GM23338 (cell line): ENCODE measurements around the gene SORCS2. TPM values are rescaled to one million over a fixed set of nuclear protein-coding genes. Genes with fewer than 3 reads are reported as not detected.
A peak's percentile ranks its signal among the peaks of the same experiment; 100 is the strongest.

Source experiments
- ATAC-seq: fragments of 200-7000 bp; cut with Tn5 transposase; 3 replicates; pipeline ENCODE4 v1.9.1; 2020
- DNase-seq: peaks from one replicate; pipeline ENCODE4 v3.0.0-alpha.2; 2015; ENCODE audit warnings: low spot score
- H2AFZ ChIP-seq: fragments of 200-600 bp; sonication (generic); 2 replicates; pipeline ENCODE4 v1.8.0; 2016; ENCODE audit warnings: antibody characterized with exemption, mild to moderate bottlenecking, moderate library complexity
- H3F3A ChIP-seq: fragments of 200-600 bp; sonication (generic); replicated peaks from 2 replicates; pipeline ENCODE4 v1.8.0; 2017; ENCODE audit warnings: antibody characterized with exemption, mixed run types, low read depth
- H3K27ac ChIP-seq: fragments of 200-600 bp; sonication (generic); 2 replicates; pipeline ENCODE4 v1.6.1; 2016; ENCODE audit warnings: low read depth
- H3K27me3 ChIP-seq: fragments of 200-600 bp; sonication (generic); 2 replicates; pipeline ENCODE4 v1.8.0; 2016; ENCODE audit warnings: mild to moderate bottlenecking, mixed run types, moderate library complexity; ENCODE audit not compliant: insufficient read depth
- H3K36me3 ChIP-seq: fragments of 200-600 bp; sonication (generic); 2 replicates; pipeline ENCODE4 v1.8.0; 2016; ENCODE audit warnings: mild to moderate bottlenecking; ENCODE audit not compliant: insufficient read depth
- H3K4me1 ChIP-seq: fragments of 200-600 bp; sonication (generic); 2 replicates; pipeline ENCODE4 v1.8.0; 2016; ENCODE audit warnings: mild to moderate bottlenecking, moderate library complexity; ENCODE audit not compliant: insufficient read depth
- H3K4me2 ChIP-seq: fragments of 200-600 bp; sonication (generic); 2 replicates; pipeline ENCODE4 v1.7.1; 2017; ENCODE audit warnings: mixed run types
- H3K4me3 ChIP-seq: fragments of 200-600 bp; sonication (generic); 2 replicates; pipeline ENCODE4 v1.6.1; 2016; ENCODE audit warnings: mixed run types
- H3K79me2 ChIP-seq: fragments of 200-600 bp; sonication (generic); replicated peaks from 2 replicates; pipeline ENCODE4 v1.8.0; 2017; ENCODE audit warnings: mild to moderate bottlenecking; ENCODE audit not compliant: insufficient read depth
- H3K9me2 ChIP-seq: fragments of 200-600 bp; sonication (generic); 2 replicates; pipeline ENCODE4 v1.8.0; 2017; ENCODE audit not compliant: insufficient read depth
- H4K20me1 ChIP-seq: fragments of 200-600 bp; sonication (generic); replicated peaks from 2 replicates; pipeline ENCODE4 v1.8.0; 2017; ENCODE audit warnings: mild to moderate bottlenecking; ENCODE audit not compliant: insufficient read depth
- H3K27ac Mint-ChIP-seq: 2 replicates; pipeline ENCODE4 v1.8.0; 2020; ENCODE audit warnings: inconsistent platforms, mild to moderate bottlenecking, moderate library complexity, mixed read lengths
- H3K27me3 Mint-ChIP-seq: 3 replicates; pipeline ENCODE4 v1.8.0; 2022; ENCODE audit warnings: low read depth, mild to moderate bottlenecking, moderate library complexity, mixed read lengths, inconsistent platforms; ENCODE audit not compliant: insufficient read depth, poor library complexity
- H3K36me3 Mint-ChIP-seq: 3 replicates; pipeline ENCODE4 v1.8.0; 2021; ENCODE audit warnings: low read depth, mild to moderate bottlenecking, inconsistent platforms, moderate library complexity, mixed read lengths
- H3K4me1 Mint-ChIP-seq: 3 replicates; pipeline ENCODE4 v1.8.0; 2020; ENCODE audit warnings: mild to moderate bottlenecking, inconsistent platforms, mixed read lengths
- H3K4me3 Mint-ChIP-seq: 3 replicates; pipeline ENCODE4 v1.8.0; 2021; ENCODE audit warnings: moderate library complexity, mild to moderate bottlenecking, inconsistent platforms, mixed read lengths
- H3K9me3 Mint-ChIP-seq: 3 replicates; pipeline ENCODE4 v1.8.0; 2020; ENCODE audit warnings: moderate library complexity, mild to moderate bottlenecking, inconsistent platforms, mixed read lengths
- CREB1 ChIP-seq: fragments of 250-450 bp; sonication (Bioruptor Pico); IDR thresholded peaks from 2 replicates; pipeline ENCODE4 v1.5.0; 2020; ENCODE audit warnings: low read depth, mild to moderate bottlenecking, moderate library complexity
- EZH2 ChIP-seq: fragments of 200-600 bp; sonication (generic); IDR thresholded peaks from one replicate; pipeline ENCODE4 v1.8.0; 2017; ENCODE audit warnings: antibody characterized with exemption, mild to moderate bottlenecking, low read depth; ENCODE audit not compliant: unreplicated experiment
- EZH2phosphoT487 ChIP-seq: fragments of 200-600 bp; sonication (generic); IDR thresholded peaks from one replicate; pipeline ENCODE4 v1.8.1; 2018; ENCODE audit warnings: antibody characterized with exemption; ENCODE audit not compliant: unreplicated experiment
- JUNB ChIP-seq: IDR thresholded peaks from one replicate; pipeline ENCODE4 v1.6.1; 2016; ENCODE audit warnings: antibody characterized with exemption; ENCODE audit not compliant: unreplicated experiment
- NANOG ChIP-seq: IDR thresholded peaks from 2 replicates; pipeline ENCODE4 v1.6.1; 2016; ENCODE audit warnings: antibody characterized with exemption, borderline replicate concordance
- POLR2AphosphoS5 ChIP-seq: IDR thresholded peaks from 2 replicates; pipeline ENCODE4 v1.6.1; 2016; ENCODE audit warnings: antibody characterized with exemption, low read depth
- STAT1 ChIP-seq: IDR thresholded peaks from one replicate; pipeline ENCODE4 v1.6.1; 2016; ENCODE audit warnings: antibody characterized with exemption; ENCODE audit not compliant: unreplicated experiment
- ZNF114 ChIP-seq: fragments of 250-450 bp; sonication (Bioruptor Pico); IDR thresholded peaks from 2 replicates; pipeline ENCODE4 v1.5.0; 2020; ENCODE audit warnings: mild to moderate bottlenecking, moderate library complexity
- ZNF331 ChIP-seq: fragments of 250-450 bp; sonication (Bioruptor Pico); IDR thresholded peaks from 2 replicates; pipeline ENCODE4 v1.5.0; 2020; ENCODE audit warnings: low read depth, mild to moderate bottlenecking, moderate library complexity
- polyA plus RNA-seq: library from polyadenylated mRNA; unstranded; fragments of >200 nt; fragmentation: Nextera tagmentation; extraction: Ambion mirVana; gene quantifications from 2 replicates; pipeline ENCODE4 v1.2.1, GENCODE V29; 2016
- total RNA-seq: library from RNA; depleted of rRNA; stranded (reverse); fragments of >200 nt; shearing (Covaris generic); gene quantifications from 2 replicates; pipeline ENCODE4 v1.2.3, GENCODE V29; 2014
- TF ChIP-seq, protein P1 (sequence below): IDR thresholded peaks from one replicate; pipeline ENCODE4 v1.6.1; 2018; ENCODE audit warnings: antibody characterized with exemption; ENCODE audit not compliant: unreplicated experiment
- TF ChIP-seq, protein P2 (sequence below): IDR thresholded peaks from 2 replicates; pipeline ENCODE4 v1.6.1; 2016; ENCODE audit warnings: antibody characterized with exemption
- TF ChIP-seq, protein P3 (sequence below), 2 experiments: fragments of 200-600 bp in 1 of 2; sonication (generic) in 1 of 2; conservative IDR thresholded peaks; 2 replicates each; pipeline versions ENCODE4 v1.5.1 to v1.6.1; 2016 to 2017; ENCODE audit warnings: antibody characterized with exemption in 2 of 2, low read depth in 2 of 2, mild to moderate bottlenecking in 2 of 2, moderate library complexity in 1 of 2

The SORCS2 gene
- total and polyA plus RNA-seq, 2 experiments from 2014 or later: 0.47 to 2.4 TPM

DNA sequence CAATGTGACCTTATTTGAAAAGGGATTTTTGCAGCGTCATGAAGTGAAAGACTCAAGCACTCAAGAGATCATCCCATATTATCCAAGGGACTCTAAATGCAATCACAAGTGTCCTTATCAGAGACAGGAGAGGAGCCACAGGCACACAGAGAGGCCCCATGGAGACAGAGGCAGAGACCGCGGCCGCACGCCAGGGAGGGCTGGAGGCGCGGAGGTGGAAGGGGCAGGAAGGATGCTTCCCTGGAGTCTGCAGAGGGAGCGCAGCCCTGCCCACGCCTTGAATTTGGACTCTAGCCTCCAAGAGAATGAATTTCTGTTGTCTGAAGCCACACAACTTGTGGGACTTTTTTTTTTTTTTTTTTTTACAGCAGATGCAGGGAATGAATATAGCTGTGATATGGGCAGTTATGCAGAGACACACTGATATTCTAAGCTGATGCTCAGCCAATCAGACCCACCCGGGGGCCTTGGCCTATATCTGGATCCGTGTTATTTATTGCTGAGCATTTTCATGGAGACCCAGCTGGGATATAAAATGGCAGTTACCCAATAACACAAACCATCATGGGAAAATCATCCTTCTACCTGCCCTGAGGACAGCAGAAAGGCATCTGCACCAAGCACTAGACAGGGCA lies 487.2 kb downstream of the SORCS2 start:
- H3K4me3 ChIP-seq: no peak overlapping the region
- H3K27ac ChIP-seq: no peak overlapping the region
- ATAC-seq (no peak), DNase-seq (no peak)
- Mint-ChIP-seq H3K27me3 (peaks cover 4% of the 10 kb centered on the region), H3K27ac (peak overlapping the region; percentile 45; the same call in 1 of the 2 replicates), H3K9me3 (peaks cover 18% of the 10 kb centered on the region), H3K4me1 (peaks cover 4% of the 10 kb centered on the region), H3K36me3 (peaks cover 16% of the 10 kb centered on the region), H3K4me3 (no peak overlapping the region)
- H3K4me1 ChIP-seq: no peaks in the 10 kb centered on the region
- no peak overlapping the region for H3K4me2 ChIP-seq
- no peaks in the 10 kb centered on the region for H3K79me2 ChIP-seq
- H3K36me3 ChIP-seq: no peaks in the 10 kb centered on the region
- H3F3A ChIP-seq: no peaks in the 10 kb centered on the region
- H2AFZ ChIP-seq: no peak overlapping the region
- TF ChIP-seq, protein P1, sequence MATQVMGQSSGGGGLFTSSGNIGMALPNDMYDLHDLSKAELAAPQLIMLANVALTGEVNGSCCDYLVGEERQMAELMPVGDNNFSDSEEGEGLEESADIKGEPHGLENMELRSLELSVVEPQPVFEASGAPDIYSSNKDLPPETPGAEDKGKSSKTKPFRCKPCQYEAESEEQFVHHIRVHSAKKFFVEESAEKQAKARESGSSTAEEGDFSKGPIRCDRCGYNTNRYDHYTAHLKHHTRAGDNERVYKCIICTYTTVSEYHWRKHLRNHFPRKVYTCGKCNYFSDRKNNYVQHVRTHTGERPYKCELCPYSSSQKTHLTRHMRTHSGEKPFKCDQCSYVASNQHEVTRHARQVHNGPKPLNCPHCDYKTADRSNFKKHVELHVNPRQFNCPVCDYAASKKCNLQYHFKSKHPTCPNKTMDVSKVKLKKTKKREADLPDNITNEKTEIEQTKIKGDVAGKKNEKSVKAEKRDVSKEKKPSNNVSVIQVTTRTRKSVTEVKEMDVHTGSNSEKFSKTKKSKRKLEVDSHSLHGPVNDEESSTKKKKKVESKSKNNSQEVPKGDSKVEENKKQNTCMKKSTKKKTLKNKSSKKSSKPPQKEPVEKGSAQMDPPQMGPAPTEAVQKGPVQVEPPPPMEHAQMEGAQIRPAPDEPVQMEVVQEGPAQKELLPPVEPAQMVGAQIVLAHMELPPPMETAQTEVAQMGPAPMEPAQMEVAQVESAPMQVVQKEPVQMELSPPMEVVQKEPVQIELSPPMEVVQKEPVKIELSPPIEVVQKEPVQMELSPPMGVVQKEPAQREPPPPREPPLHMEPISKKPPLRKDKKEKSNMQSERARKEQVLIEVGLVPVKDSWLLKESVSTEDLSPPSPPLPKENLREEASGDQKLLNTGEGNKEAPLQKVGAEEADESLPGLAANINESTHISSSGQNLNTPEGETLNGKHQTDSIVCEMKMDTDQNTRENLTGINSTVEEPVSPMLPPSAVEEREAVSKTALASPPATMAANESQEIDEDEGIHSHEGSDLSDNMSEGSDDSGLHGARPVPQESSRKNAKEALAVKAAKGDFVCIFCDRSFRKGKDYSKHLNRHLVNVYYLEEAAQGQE: no peak
- TF ChIP-seq ZNF114 (CRISPR knock-in tag) (no peak), EZH2 (no peak), ZNF331 (CRISPR knock-in tag) (no peak), POLR2AphosphoS5 (no peak), JUNB (no peak)
- no peaks in the 10 kb centered on the region for H4K20me1 ChIP-seq
- no peaks in the 10 kb centered on the region for H3K27me3 ChIP-seq
- H3K9me2 ChIP-seq: no peaks in the 10 kb centered on the region

DNA sequence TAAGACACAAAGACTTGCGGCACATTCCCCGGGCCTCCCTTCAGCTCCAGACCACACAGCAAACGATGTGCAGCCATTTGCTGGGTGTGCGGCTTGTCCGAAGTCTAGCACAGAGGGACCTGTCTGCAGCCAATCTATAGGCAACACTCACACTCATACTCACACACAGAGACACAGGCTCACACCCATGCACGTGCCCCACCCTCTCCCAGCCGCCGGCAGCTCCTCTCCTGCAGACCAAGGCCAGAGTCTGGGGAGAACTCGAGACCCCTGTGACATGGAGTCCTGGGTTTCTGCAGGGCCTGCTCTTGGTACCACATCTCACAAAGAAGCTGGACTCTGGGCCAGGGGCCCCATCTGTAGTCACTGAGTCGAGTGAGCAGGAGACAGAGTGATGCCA lies 487.8 kb downstream of the SORCS2 start:
- H3F3A ChIP-seq: no peaks in the 10 kb centered on the region
- no peaks in the 10 kb centered on the region for H3K79me2 ChIP-seq
- Mint-ChIP-seq H3K4me1 (peaks cover 4% of the 10 kb centered on the region), H3K27me3 (peaks cover 4% of the 10 kb centered on the region), H3K36me3 (peaks cover 16% of the 10 kb centered on the region), H3K4me3 (no peak overlapping the region), H3K9me3 (peaks cover 18% of the 10 kb centered on the region), H3K27ac (no peak overlapping the region)
- TF ChIP-seq CREB1 (CRISPR knock-in tag): no peak
- TF ChIP-seq JUNB: no peak
- no peak for TF ChIP-seq EZH2phosphoT487
- TF ChIP-seq STAT1: no peak
- TF ChIP-seq ZNF114 (CRISPR knock-in tag): no peak
- TF ChIP-seq POLR2AphosphoS5: no peak
- TF ChIP-seq, protein P2, sequence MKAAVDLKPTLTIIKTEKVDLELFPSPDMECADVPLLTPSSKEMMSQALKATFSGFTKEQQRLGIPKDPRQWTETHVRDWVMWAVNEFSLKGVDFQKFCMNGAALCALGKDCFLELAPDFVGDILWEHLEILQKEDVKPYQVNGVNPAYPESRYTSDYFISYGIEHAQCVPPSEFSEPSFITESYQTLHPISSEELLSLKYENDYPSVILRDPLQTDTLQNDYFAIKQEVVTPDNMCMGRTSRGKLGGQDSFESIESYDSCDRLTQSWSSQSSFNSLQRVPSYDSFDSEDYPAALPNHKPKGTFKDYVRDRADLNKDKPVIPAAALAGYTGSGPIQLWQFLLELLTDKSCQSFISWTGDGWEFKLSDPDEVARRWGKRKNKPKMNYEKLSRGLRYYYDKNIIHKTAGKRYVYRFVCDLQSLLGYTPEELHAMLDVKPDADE: no peak
- TF ChIP-seq, protein P3, sequence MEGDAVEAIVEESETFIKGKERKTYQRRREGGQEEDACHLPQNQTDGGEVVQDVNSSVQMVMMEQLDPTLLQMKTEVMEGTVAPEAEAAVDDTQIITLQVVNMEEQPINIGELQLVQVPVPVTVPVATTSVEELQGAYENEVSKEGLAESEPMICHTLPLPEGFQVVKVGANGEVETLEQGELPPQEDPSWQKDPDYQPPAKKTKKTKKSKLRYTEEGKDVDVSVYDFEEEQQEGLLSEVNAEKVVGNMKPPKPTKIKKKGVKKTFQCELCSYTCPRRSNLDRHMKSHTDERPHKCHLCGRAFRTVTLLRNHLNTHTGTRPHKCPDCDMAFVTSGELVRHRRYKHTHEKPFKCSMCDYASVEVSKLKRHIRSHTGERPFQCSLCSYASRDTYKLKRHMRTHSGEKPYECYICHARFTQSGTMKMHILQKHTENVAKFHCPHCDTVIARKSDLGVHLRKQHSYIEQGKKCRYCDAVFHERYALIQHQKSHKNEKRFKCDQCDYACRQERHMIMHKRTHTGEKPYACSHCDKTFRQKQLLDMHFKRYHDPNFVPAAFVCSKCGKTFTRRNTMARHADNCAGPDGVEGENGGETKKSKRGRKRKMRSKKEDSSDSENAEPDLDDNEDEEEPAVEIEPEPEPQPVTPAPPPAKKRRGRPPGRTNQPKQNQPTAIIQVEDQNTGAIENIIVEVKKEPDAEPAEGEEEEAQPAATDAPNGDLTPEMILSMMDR (conservative IDR thresholded peaks at IDR 0.05; ENCODE audit: low read depth in 2 of 2): no peak
- TF ChIP-seq NANOG: no peak
- H3K4me2 ChIP-seq: no peak overlapping the region
- DNase-seq (no peak), ATAC-seq (no peak)
- no peak overlapping the region for H3K27ac ChIP-seq
- H4K20me1 ChIP-seq: no peaks in the 10 kb centered on the region
- H3K9me2 ChIP-seq: no peaks in the 10 kb centered on the region
- no peaks in the 10 kb centered on the region for H3K4me1 ChIP-seq
- no peak overlapping the region for H2AFZ ChIP-seq
- no peaks in the 10 kb centered on the region for H3K27me3 ChIP-seq
- H3K36me3 ChIP-seq: no peaks in the 10 kb centered on the region
- no peak overlapping the region for H3K4me3 ChIP-seq
